Astrocyte of the cerebellum (primary cell): ENCODE measurements around the gene NPR2.

ENCODE experiments used
- DNase-seq: peaks from one replicate; pipeline ENCODE4 v3.0.0-alpha.2; 2011; ENCODE audit warnings: low read depth
- H3K4me3 ChIP-seq: 2 replicates; pipeline ENCODE4 v1.5.1; 2011; ENCODE audit warnings: mild to moderate bottlenecking, low read depth, low read length, moderate library complexity
- in situ Hi-C: cut with HindIII; loops from 2 replicates; pipeline ENCODE4 v1.10.0; 2017; ENCODE audit warnings: low sequenced_read_pairs
- TF ChIP-seq, protein P1 (sequence below): IDR thresholded peaks from 2 replicates; pipeline ENCODE4 v1.5.1; 2012; ENCODE audit warnings: low read length, low read depth, moderate library complexity, mild to moderate bottlenecking; ENCODE audit errors: missing control alignments

The NPR2 gene

DNA sequence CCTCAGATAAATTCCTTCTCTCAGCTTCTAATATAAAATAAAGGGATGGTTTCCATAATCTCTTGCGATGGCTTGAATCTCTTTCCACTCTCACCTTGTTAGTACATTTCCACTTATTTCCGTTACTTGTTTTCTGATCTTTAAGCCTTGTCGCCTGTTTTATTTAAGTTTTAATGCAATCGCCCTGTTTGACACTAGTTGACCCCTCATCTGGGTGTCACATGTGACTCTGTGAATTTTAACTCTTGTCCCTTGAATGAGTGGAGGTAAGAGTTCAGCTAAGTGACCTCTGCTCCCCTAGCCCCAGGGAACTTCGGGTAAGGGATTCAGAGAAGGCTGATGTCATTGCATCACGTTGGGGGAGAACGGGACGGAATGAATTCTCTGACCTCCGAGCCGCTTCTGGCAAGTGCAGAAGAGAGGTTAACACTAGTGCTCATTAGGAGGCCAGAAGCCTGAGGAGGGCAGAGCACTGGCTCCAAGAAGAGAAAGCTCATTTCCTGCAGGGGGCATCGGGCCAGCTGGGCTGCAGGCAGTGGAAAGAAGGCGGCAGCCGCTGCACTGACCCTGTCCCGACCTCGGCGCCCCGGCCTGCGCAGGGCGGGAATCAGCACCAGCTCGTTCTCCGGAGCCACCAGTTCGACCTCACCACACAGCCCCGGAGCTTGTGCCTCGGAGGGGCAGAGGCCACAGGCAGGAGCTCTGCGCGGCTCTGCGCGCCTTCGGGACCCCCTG, 22.9 kb downstream of the NPR2 start:
- in situ Hi-C loops = loop anchor here (5.0 kb wide), 1 partner anchor 67 kb away; the partner anchor contains the start of genes GBA2 and RGP1
- TF ChIP-seq, protein P1, sequence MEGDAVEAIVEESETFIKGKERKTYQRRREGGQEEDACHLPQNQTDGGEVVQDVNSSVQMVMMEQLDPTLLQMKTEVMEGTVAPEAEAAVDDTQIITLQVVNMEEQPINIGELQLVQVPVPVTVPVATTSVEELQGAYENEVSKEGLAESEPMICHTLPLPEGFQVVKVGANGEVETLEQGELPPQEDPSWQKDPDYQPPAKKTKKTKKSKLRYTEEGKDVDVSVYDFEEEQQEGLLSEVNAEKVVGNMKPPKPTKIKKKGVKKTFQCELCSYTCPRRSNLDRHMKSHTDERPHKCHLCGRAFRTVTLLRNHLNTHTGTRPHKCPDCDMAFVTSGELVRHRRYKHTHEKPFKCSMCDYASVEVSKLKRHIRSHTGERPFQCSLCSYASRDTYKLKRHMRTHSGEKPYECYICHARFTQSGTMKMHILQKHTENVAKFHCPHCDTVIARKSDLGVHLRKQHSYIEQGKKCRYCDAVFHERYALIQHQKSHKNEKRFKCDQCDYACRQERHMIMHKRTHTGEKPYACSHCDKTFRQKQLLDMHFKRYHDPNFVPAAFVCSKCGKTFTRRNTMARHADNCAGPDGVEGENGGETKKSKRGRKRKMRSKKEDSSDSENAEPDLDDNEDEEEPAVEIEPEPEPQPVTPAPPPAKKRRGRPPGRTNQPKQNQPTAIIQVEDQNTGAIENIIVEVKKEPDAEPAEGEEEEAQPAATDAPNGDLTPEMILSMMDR = peak; percentile 12
- DNase-seq = no peak
- peak overlapping the region; percentile 80 for H3K4me3 ChIP-seq

- in situ Hi-C loops = loop anchor here (5.0 kb wide), 1 partner anchor 68 kb away; the partner anchor contains the start of genes GBA2 and RGP1
- DNase-seq = peak; percentile 99
- TF ChIP-seq, protein P1 = no peak
- peak within 1 kb of the TSS; percentile 80 for H3K4me3 ChIP-seq
Measured at GRCh38 chr9:35814841-35815543, 23.6 kb downstream of the NPR2 start, which contains the start of gene HINT2. TSS of gene HINT2 (minus strand) at chr9:35815042. CDS start at chr9:35814979, 63 bp downstream.

DNA sequence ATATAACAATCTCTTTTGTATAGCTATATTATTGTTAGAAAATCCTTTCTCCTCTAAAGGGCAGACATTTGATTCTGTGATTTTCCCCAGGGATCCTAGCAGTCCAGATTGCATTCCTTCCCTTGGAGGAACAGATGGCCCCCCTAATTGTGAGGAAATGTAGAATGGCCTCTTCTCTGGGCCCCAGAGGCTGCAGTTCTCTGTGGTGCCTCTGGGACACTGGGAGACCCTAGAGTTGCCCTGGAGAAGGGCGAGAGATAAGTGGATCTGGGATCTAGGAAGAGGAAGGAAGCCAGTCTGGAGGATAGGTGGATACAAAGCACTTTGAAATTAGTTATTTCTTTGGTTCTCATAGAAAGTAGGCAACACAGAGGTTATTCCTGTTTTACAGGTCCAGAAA, 25.3 kb downstream of the NPR2 start:
- TF ChIP-seq, protein P1 = no peak

DNA sequence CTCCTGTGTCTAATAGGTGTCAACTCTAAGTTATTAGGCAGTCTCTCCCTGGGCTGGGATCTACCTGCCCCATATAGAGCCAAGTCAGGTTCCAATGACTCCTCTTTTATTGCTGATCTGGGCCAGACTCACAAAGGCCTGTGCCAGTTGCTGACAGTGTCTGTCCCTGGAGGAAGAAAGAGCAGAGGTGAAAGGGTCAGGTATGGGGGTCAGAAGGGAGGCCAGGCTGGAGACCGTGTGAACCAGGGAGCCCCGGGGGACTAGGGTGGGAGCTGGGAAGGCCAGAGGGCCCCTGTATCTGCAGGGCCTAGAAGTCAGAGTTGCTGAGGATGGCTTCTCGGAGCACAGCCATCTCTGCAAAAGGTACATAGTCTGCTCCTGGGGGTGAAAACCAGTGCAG, 26.9 kb downstream of the NPR2 start:
- TF ChIP-seq, protein P1 = no peak
- in situ Hi-C loops = no loop called here
- DNase-seq = no peak
- H3K4me3 ChIP-seq = no peak overlapping the region

More for the DNA sequence above, 25.3 kb downstream of the NPR2 start:
- in situ Hi-C loops = no loop called here
- no peak for DNase-seq
- no peak overlapping the region for H3K4me3 ChIP-seq

DNA sequence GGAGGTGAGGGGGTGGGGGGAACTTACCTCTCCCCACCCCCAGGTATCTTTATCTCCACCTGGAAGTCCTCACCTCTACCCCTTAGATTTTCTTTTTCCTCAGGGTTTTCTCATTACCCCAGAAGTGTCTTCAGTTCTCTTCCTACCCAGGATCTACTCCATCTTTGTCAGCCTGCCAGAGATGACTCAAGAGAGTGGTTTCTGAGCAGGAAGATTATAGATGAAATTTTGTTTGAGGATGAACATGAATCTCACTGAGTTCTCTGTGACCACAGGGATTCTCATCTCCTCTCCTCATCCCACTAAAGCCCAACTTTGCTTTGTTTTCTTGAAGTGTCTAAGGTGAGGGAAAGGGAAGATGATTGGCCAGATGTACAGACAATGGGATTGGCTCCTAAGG, 28.7 kb downstream of the NPR2 start:
- in situ Hi-C loops = no loop called here
- DNase-seq = peak; percentile 39
- no peak overlapping the region for H3K4me3 ChIP-seq
- TF ChIP-seq, protein P1 = no peak

DNA sequence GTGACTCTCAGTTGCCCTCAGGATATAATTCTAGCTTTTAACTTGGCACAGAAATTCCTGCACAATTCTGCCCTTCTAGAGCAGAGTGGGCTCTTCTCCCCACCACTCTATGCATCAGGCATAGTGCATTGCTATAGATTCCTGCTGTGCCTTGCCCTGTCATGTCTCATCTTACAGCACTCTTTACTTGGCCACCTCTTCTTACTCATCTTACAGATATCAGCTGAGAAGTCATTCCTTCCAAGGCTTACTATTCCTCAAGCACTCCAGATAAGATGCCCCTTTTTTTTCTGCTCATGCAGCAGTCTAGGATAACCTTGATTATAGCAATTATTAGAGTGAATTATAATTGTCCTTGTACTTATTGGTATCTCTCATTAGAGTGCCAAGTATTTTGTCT, 31.5 kb downstream of the NPR2 start:
- in situ Hi-C loops = no loop called here
- TF ChIP-seq, protein P1 = no peak
- DNase-seq = no peak
- H3K4me3 ChIP-seq = no peak overlapping the region
